Activated effector memory CD4-positive, alpha-beta T cell treated with Interleukin-2 at 50 U/mL for 16 hours (primary cell): ENCODE measurements around the gene UPK1A.
"Not testable (repeated sequence)": the region's sequence is repeated elsewhere in the genome, so short reads cannot be mapped to it uniquely, and the experiment has no call there.

Source experiments
- DNase-seq: peaks from one replicate; pipeline ENCODE4 v3.0.0-alpha.2; 2020

The UPK1A gene

GRCh38 chr19:35644987-35645679 is 21.2 kb upstream of the UPK1A start:
- peak; percentile 52 for DNase-seq

- no peak for DNase-seq
Observed at GRCh38 chr19:35645680-35646511, 20.4 kb upstream of the UPK1A start.

GRCh38 chr19:35648017-35648961 is 18.0 kb upstream of the UPK1A start, which contains the start of gene COX6B1:
Gene COX6B1, plus strand, starts transcription at chr19:35648323. Its CDS starts 2,921 bp downstream, at chr19:35651244.
- peak; percentile 87 for DNase-seq

- no peak for DNase-seq
Observed at GRCh38 chr19:35650581-35650980, 15.7 kb upstream of the UPK1A start.

- DNase-seq, result not testable (repeated sequence)
Observed at GRCh38 chr19:35654828-35655227, 11.5 kb upstream of the UPK1A start.

GRCh38 chr19:35655600-35655999 is 10.7 kb upstream of the UPK1A start:
- DNase-seq, result no peak

GRCh38 chr19:35656700-35657099 is 9.6 kb upstream of the UPK1A start:
- no peak for DNase-seq

- DNase-seq, result no peak
Observed at GRCh38 chr19:35657904-35658700, 8.2 kb upstream of the UPK1A start.

GRCh38 chr19:35661995-35662340 is 4.3 kb upstream of the UPK1A start:
- no peak for DNase-seq

GRCh38 chr19:35663981-35664380 is 2.3 kb upstream of the UPK1A start:
- no peak for DNase-seq

- DNase-seq, result no peak
Observed at GRCh38 chr19:35665157-35665556, 1.2 kb upstream of the UPK1A start.

- no peak for DNase-seq
Observed at GRCh38 chr19:35665604-35666003, 713 bp upstream of the UPK1A start.

GRCh38 chr19:35669566-35669965 is 3.2 kb downstream of the UPK1A start:
- no peak for DNase-seq

- no peak for DNase-seq
Observed at GRCh38 chr19:35669974-35670373, 3.7 kb downstream of the UPK1A start.

GRCh38 chr19:35670686-35671085 is 4.4 kb downstream of the UPK1A start:
- DNase-seq, result no peak

GRCh38 chr19:35671818-35672217 is 5.5 kb downstream of the UPK1A start:
- no peak for DNase-seq

- DNase-seq, result peak; percentile 19
Observed at GRCh38 chr19:35673121-35673804, 6.9 kb downstream of the UPK1A start.

GRCh38 chr19:35675589-35676140 is 9.3 kb downstream of the UPK1A start:
- no peak for DNase-seq

- DNase-seq, result no peak
Observed at GRCh38 chr19:35689836-35690235, 23.5 kb downstream of the UPK1A start.

- not testable (repeated sequence) for DNase-seq
Observed at GRCh38 chr19:35691106-35691505, 24.8 kb downstream of the UPK1A start.

GRCh38 chr19:35692010-35692409 is 25.7 kb downstream of the UPK1A start:
- DNase-seq, result no peak
